ENCODE data around the gene NPIPA7.
"Not testable (repeated sequence)": the region's sequence is repeated elsewhere in the genome, so short reads cannot be mapped to it uniquely, and the experiment has no call there.

Gene NPIPA7

DNA sequence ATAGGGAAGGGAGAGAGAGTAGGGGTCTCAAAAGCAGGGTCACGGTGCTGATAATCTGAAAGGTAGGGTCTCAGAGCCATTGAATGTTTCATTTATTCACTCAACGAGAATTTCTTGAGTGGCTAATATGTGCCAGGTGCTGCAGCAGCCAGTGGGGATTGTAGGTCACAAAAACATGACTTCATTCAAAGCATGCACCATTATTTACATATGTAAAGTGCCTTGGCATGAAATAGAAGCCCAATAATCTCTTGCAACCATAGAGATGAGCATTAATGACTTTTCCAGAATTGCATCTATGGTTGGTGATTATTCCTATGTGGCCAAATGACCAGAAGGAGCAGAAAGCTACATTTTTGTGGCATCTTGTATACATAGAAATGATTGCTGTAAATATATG, 46.2 kb downstream of the NPIPA7 start:
- DNase-seq, result not testable (repeated sequence)

DNA sequence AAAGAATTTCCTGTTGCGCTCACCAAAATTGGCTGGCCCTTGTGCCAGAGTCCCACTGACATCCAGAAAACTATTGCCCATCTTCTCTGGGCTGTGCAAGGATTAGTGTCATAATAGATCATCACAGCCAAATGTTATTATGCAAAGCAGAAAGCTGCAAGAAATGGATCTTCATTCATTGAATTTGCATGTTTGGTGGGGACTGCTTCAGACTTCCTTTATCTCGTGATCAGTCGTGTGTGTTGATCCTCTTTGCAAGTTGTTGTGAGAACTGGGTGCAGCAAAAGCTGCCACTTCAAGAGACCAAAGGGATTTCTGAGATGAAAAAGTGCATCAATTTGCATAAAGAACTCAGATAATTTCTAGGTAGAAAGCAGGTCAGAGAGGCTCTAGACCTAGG, 52.2 kb downstream of the NPIPA7 start:
- DNase-seq, result not testable (repeated sequence)

DNA sequence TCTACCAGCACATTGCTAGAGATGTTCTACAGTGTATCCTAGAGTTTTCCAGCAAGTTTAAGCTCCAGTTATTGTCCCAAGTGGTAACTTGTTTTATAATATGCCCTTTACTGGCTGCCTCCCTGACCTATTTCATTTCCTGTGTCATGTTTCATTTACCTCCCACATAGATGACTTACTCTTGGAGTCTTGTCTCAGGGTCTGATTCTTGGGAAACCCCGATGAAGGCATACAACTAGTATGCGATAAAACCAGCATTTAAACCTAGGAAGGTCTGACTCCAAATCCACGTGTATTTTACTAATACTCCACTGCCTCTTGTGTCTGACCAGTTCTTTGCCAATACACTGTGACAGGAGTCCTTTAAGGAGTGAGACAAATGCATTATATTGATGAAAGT, 55.8 kb downstream of the NPIPA7 start:
- not testable (repeated sequence) for DNase-seq

DNA sequence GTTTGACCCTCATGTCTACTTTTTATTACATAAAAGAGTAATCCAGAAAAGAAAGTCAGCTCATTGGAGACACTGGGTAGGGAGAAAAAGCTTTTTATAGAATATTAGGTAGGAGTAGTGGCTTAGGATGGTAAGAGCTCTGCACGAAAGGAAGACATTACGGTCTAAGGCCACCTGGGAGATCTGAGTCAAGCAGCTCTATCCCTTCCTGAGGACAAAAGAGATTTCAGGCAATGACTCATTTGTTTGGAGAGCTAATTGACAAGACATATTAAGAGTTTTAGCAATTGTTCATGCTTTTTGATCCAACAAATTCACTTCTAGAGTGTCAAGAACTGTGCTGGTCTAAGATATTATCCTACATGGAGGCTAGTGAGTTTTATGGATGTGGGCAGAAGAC, 62.5 kb downstream of the NPIPA7 start:
- DNase-seq, result not testable (repeated sequence)

Data from activated CD4-positive, alpha-beta T cell treated with anti-CD3 and anti-CD28 coated beads for 1 hour (primary cell).